ENCODE data around the gene PODXL2. TPM values are rescaled to one million over a fixed set of nuclear protein-coding genes. Genes with fewer than 3 reads are reported as not detected.

PODXL2 gene
- total and polyA plus RNA-seq, 2 of the 8 experiments (the other 6 are each of a cell fraction or from before 2014, with no cell fraction given) = 27.6 to 31.6 TPM

DNA sequence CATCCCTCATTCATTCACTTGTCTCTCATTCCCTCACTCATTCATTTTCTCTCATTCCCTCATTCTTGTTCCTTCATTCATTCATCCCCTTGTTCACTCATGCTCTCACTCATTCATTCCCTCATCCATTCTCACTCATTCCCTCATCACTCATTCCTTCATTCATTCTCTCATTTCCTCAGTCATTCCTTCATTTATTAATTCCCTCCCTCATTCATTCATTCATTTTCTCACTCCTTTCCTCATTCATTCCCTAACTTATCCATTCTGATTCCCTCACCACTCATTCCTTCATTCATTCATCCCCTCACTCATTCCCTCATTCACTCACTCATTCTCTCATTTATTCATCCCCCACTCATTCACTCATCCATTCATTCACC, 57.5 kb downstream of the PODXL2 start:
- no peaks in the 10 kb centered on the region for H4K20me1 ChIP-seq (replicated peaks in 1 of 2; ENCODE audit: control insufficient read depth in 1 of 2, insufficient read depth in 2 of 2, low read length in 2 of 2)
- 0 out of 2 replicates have a peak overlapping the region, but pooled peaks have one; percentile 40 for H2BK15ac ChIP-seq (ENCODE audit: low read length)
- H2BK5ac ChIP-seq (ENCODE audit: low read depth, low read length) = no peak overlapping the region
- H3K18ac ChIP-seq (ENCODE audit: extremely low read depth, low read length) = no peak overlapping the region
- no peak overlapping the region for H3K4me2 ChIP-seq (ENCODE audit: insufficient read depth in 1 of 2, low read depth in 2 of 2, low read length in 2 of 2)
- no peak for TF ChIP-seq CHD2 (IDR thresholded peaks at IDR 0.05; ENCODE audit: low read length)
- TF ChIP-seq CHD1 (IDR thresholded peaks at IDR 0.05; ENCODE audit: low read depth, low read length) = no peak
- TF ChIP-seq SUZ12 (IDR thresholded peaks at IDR 0.05; ENCODE audit: low read length) = no peak
- no peak for TF ChIP-seq CBX5 (IDR thresholded peaks at IDR 0.05; ENCODE audit: low read depth, low read length)
- no peak for TF ChIP-seq SIRT6 (IDR thresholded peaks at IDR 0.05; ENCODE audit: low read length)
- no peak for TF ChIP-seq RFX5 (IDR thresholded peaks at IDR 0.05; ENCODE audit: borderline replicate concordance, low read depth, low read length)
- no peak for TF ChIP-seq BRCA1 (IDR thresholded peaks at IDR 0.05; ENCODE audit: low read depth, low read length)
- TF ChIP-seq, protein P1, sequence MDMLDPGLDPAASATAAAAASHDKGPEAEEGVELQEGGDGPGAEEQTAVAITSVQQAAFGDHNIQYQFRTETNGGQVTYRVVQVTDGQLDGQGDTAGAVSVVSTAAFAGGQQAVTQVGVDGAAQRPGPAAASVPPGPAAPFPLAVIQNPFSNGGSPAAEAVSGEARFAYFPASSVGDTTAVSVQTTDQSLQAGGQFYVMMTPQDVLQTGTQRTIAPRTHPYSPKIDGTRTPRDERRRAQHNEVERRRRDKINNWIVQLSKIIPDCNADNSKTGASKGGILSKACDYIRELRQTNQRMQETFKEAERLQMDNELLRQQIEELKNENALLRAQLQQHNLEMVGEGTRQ (IDR thresholded peaks at IDR 0.05; ENCODE audit: low read length) = no peak
- no peak for TF ChIP-seq POLR2AphosphoS5 (IDR thresholded peaks at IDR 0.05; ENCODE audit: low read depth, low read length)
- TF ChIP-seq RNF2 (IDR thresholded peaks at IDR 0.05; ENCODE audit: borderline replicate concordance, low read depth, low read length, missing control alignments, poor library complexity, severe bottlenecking) = no peak
- H2BK20ac ChIP-seq (ENCODE audit: low read length) = no peak overlapping the region
- POLR2A ChIA-PET (ENCODE audit: partially characterized antibody) = no interaction called here
- H3K14ac ChIP-seq (ENCODE audit: insufficient read length) = no peak overlapping the region
- H4K91ac ChIP-seq (replicated peaks; ENCODE audit: insufficient read length, low read length) = no peak overlapping the region
- H2BK12ac ChIP-seq (ENCODE audit: low read depth, low read length) = no peak overlapping the region
- FAIRE-seq (no peak), DNase-seq (ENCODE audit: low read depth in 1 of 2, low spot score in 2 of 2) (no peak)
- no peak overlapping the region for H3K4ac ChIP-seq (replicated peaks; ENCODE audit: insufficient read length, low read depth, low read length)
- H2AFZ ChIP-seq (ENCODE audit: low read length) = no peak overlapping the region
- H3K23me2 ChIP-seq (ENCODE audit: low read depth, low read length) = peaks cover 16% of the 10 kb centered on the region; the same call in 1 of the 2 replicates
- peaks cover 0 to 28% (median 10%) of the 10 kb centered on the region in 4 experiments; a peak in 6 of 7 replicates for H3K4me1 ChIP-seq (replicated peaks in 1 of 4; ENCODE audit: control insufficient read depth in 3 of 4, insufficient read depth in 4 of 4, low read length in 3 of 4)
- H3K36me3 ChIP-seq (ENCODE audit: control insufficient read depth in 2 of 4, insufficient read depth in 4 of 4, low read length in 3 of 4) = no peaks in the 10 kb centered on the region
- no peaks in the 10 kb centered on the region for H3K27me3 ChIP-seq (replicated peaks in 1 of 4; ENCODE audit: control insufficient read depth in 3 of 4, extremely low read depth in 1 of 4, insufficient read depth in 3 of 4, low read length in 3 of 4)
- H3K4me3 ChIP-seq (ENCODE audit: extremely low read depth in 1 of 4, insufficient read depth in 2 of 4, low read depth in 3 of 4, low read length in 4 of 4) = no peak overlapping the region
- H4K8ac ChIP-seq (ENCODE audit: extremely low read depth, insufficient read depth, low read length) = no peak overlapping the region
- H3K56ac ChIP-seq (replicated peaks; ENCODE audit: insufficient read length, low read depth, low read length) = no peak overlapping the region
- H3K23ac ChIP-seq (ENCODE audit: insufficient read length) = no peak overlapping the region
- CTCF ChIA-PET (ENCODE audit: partially characterized antibody) = no interaction called here
- H3K9me3 ChIP-seq (ENCODE audit: insufficient read depth in 2 of 2, low read depth in 1 of 2, low read length in 1 of 2) = no peaks in the 10 kb centered on the region
- no peak overlapping the region for H4K5ac ChIP-seq (ENCODE audit: insufficient read length, low read depth, low read length)
- H3K9ac ChIP-seq (replicated peaks in 1 of 4; ENCODE audit: extremely low read depth in 1 of 4, low read depth in 3 of 4, low read length in 3 of 4) = no peak overlapping the region
- H2AK5ac ChIP-seq (ENCODE audit: low read depth, low read length) = no peak overlapping the region
- no peaks in the 10 kb centered on the region for H3K79me2 ChIP-seq (ENCODE audit: control insufficient read depth in 1 of 2, insufficient read depth in 2 of 2, low read length in 2 of 2)
- H3K27ac ChIP-seq (ENCODE audit: low read depth, low read length) = no peak overlapping the region
- H2BK120ac ChIP-seq (replicated peaks; ENCODE audit: low read depth, low read length) = no peak overlapping the region
- H3K79me1 ChIP-seq (ENCODE audit: low read depth, low read length) = no peaks in the 10 kb centered on the region

Measured in H1 (cell line).